Retina (tissue), 1 donor: ENCODE results near the gene PCDHA11.
"Not testable (repeated sequence)": the region's sequence is repeated elsewhere in the genome, so short reads cannot be mapped to it uniquely, and the experiment has no call there.

Experiments used
- DNase-seq: peaks from one replicate; pipeline ENCODE4 v3.0.0-alpha.2; 2016

The PCDHA11 gene

DNA sequence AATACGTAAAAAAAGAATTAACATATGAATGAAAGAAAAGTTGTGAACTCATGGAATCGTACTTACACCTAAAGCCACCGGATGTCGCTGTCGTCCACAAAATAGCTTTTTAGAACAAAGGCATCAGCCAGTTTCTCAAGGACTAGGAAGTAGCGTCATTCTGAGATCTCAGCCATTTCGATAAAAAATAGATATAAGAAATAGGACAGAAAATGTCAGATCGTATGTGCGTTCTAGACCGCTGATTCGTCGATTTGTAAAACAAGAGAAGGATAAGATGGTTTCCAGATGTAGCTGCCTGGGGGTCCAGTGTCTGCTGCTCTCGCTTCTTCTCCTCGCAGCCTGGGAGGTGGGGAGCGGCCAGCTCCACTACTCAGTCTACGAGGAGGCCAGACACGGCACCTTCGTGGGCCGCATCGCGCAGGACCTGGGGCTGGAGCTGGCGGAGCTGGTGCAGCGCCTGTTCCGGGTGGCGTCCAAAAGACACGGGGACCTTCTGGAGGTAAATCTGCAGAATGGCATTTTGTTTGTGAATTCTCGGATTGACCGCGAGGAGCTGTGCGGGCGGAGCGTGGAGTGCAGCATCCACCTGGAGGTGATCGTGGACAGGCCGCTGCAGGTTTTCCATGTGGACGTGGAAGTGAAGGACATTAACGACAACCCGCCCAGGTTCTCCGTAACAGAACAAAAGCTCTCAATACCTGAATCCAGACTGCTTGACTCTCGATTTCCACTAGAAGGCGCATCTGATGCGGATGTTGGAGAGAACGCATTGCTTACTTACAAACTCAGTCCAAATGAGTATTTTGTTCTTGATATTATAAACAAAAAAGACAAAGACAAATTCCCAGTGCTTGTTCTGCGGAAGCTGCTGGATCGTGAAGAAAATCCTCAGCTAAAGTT lies 12.7 kb upstream of the PCDHA11 start, which contains the start of gene PCDHA10:
Gene PCDHA10, plus strand, starts transcription at position 126 of the 903 bp plus-strand sequence. Its CDS starts 152 bp downstream, at position 278.
- DNase-seq = peak; percentile 32

DNA sequence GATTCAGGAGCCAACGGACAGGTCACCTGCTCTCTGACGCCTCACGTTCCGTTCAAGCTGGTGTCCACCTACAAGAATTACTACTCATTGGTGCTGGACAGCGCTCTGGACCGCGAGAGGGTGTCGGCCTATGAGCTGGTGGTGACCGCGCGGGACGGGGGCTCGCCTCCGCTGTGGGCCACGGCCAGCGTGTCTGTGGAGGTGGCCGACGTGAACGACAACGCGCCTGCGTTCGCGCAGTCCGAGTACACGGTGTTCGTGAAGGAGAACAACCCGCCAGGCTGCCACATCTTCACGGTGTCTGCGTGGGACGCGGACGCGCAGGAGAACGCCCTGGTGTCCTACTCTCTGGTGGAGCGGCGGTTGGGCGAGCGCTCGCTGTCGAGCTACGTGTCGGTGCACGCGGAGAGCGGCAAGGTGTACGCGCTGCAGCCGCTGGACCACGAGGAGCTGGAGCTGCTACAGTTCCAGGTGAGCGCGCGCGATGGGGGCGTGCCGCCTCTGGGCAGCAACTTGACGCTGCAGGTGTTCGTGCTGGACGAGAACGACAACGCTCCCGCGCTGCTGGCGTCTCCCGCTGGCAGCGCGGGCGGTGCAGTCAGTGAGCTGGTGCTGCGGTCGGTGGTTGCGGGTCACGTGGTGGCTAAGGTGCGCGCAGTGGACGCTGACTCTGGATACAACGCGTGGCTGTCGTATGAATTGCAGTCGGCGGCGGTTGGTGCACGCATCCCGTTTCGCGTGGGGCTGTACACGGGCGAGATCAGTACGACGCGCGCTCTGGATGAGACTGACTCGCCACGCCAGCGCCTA lies 11.4 kb upstream of the PCDHA11 start:
- DNase-seq = no peak

DNA sequence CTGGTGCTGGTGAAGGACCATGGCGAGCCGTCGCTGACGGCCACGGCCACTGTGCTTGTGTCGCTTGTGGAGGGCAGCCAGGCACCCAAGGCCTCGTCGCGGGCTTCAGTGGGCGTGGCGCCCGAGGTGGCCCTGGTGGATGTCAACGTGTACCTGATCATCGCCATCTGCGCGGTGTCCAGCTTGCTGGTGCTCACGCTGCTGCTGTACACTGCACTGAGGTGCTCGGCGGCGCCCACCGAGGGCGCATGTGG lies 10.8 kb upstream of the PCDHA11 start:
- DNase-seq = no peak

DNA sequence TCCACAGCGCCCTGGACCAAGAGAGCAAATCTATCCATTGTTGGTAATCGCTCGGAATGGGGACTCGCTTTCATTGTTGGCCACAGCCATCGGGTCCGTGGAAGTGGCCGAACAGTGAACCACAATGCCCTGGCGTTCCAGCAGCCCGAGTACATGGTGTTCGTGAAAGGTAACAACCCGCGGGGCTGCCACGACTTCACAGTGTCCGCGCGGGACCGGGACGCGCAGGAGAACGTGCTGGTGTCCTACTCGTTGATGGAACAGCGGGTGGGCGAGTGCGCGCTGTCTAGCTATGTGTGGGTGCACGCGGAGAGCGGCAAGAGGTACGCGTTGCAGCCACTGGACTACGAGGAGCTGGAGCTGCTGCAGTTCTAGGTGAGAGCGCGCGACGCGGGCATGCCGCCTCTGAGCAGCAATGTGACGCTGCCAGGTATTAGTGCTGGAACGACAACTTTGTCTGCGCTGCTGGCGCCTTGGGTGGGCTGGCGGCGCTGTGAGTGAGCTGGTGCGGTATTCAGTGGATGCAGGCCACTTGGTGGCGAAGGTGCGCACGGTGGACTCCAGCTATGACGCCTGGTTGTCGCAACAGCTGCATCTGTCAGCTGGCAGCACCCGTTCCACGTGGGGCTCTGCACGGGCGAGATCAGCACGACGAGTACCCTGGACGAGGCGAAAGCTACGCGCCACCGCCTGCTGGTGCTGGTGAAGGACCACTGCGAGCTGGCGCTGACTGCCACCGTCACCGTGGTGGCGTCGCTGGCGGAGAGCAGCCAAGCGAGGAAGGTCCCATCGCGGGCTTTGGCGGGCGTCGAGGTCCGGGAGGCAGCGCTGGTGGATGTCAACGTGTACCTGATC lies 6.1 kb upstream of the PCDHA11 start:
- DNase-seq = no peak

DNA sequence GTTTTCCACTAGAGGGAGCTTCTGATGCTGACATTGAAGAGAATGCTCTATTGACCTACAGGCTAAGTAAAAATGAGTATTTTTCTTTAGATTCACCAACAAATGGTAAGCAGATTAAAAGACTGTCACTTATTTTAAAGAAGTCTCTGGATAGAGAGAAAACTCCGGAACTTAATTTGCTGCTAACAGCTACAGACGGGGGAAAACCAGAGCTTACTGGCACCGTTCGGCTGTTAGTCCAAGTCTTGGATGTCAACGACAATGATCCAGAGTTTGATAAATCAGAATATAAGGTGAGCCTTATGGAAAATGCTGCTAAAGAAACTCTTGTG lies 764 bp downstream of the PCDHA11 start:
- no peak for DNase-seq

DNA sequence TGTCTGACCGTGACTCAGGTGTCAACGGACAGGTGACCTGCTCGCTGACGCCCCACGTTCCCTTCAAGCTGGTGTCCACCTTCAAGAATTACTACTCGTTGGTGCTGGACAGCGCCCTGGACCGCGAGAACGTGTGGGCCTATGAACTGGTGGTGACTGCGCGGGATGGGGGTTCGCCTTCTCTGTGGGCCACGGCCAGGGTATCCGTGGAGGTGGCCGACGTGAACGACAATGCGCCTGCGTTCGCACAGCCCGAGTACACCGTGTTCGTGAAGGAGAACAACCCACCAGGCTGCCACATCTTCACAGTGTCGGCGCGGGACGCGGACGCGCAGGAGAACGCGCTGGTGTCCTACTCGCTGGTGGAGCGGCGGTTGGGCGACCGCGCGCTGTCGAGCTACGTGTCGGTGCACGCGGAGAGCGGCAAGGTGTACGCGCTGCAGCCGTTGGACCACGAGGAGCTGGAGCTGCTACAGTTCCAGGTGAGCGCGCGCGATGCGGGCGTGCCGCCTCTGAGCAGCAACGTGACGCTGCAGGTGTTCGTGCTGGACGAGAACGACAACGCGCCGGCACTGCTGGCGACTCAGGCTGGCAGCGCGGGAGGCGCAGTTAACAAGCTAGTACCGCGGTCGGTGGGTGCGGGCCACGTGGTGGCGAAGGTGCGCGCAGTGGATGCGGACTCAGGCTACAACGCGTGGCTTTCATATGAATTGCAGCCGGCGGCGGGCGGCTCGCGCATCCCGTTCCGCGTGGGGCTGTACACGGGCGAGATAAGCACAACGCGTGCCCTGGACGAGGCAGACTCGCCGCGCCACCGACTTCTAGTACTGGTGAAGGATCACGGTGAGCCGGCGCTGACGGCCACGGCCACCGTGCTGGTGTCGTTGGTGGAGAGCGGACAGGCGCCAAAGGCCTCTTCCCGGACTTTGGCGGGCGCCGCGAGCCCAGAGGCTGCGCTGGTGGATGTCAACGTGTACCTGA lies 1.8 kb downstream of the PCDHA11 start:
- DNase-seq = no peak

DNA sequence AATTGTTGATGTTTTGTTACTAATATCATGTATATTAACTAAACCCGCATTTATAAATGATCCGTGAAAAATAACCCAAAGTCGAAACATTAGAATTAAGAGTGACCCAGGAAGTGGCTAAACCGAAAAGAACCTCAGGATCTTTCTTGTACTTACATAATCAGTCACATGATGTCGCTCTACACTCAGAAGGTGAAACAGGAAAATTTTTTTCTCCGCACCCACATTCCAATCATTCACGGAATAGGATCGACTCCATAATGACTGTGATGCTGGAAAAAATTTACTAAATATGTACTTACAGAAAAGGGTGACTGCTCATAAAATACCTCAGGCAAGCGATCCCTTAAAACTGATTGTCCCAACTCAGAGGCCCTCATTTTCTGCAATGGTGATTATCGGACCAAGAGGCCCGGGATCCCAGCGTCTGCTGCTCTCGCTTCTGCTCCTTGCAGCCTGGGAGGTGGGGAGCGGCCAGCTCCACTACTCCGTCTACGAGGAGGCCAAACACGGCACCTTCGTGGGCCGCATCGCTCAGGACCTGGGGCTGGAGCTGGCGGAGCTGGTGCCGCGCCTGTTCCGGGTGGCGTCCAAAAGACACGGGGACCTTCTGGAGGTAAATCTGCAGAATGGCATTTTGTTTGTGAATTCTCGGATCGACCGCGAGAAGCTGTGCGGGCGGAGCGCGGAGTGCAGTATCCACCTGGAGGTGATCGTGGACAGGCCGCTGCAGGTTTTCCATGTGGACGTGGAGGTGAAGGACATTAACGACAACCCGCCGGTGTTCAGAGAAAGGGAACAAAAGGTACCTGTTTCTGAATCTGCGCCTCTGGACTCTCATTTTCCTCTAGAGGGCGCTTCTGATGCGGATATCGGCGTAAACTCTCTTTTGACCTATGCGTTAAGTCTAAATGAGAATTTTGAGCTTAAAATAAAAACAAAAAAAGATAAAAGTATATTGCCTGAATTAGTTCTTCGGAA lies 6.6 kb downstream of the PCDHA11 start, which contains the start of gene PCDHA12:
Gene PCDHA12, plus strand, starts transcription at position 224 of the 981 bp plus-strand sequence. Its CDS starts 165 bp downstream, at position 389.
- DNase-seq = no peak

DNA sequence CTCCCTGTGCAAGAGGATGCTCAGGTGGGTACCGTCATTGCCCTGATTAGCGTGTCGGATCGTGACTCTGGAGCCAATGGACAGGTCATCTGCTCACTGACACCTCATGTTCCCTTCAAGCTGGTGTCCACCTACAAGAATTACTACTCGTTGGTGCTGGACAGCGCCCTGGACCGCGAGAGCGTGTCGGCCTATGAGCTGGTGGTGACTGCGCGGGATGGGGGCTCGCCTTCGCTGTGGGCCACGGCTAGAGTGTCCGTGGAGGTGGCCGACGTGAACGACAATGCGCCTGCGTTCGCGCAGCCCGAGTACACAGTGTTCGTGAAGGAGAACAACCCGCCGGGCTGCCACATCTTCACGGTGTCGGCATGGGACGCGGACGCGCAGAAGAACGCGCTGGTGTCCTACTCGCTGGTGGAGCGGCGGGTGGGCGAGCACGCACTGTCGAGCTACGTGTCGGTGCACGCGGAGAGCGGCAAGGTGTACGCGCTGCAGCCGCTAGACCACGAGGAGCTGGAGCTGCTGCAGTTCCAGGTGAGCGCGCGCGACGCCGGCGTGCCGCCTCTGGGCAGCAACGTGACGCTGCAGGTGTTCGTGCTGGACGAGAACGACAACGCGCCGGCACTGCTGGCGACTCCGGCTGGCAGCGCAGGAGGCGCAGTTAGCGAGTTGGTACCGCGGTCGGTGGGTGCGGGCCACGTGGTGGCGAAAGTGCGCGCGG lies 7.9 kb downstream of the PCDHA11 start:
- DNase-seq = not testable (repeated sequence)

DNA sequence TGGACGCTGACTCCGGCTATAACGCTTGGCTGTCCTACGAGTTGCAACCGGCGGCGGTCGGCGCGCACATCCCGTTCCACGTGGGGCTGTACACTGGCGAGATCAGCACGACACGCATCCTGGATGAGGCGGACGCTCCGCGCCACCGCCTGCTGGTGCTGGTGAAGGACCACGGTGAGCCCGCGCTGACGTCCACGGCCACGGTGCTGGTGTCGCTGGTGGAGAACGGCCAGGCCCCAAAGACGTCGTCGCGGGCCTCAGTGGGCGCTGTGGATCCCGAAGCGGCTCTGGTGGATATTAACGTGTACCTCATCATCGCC lies 8.5 kb downstream of the PCDHA11 start:
- no peak for DNase-seq

DNA sequence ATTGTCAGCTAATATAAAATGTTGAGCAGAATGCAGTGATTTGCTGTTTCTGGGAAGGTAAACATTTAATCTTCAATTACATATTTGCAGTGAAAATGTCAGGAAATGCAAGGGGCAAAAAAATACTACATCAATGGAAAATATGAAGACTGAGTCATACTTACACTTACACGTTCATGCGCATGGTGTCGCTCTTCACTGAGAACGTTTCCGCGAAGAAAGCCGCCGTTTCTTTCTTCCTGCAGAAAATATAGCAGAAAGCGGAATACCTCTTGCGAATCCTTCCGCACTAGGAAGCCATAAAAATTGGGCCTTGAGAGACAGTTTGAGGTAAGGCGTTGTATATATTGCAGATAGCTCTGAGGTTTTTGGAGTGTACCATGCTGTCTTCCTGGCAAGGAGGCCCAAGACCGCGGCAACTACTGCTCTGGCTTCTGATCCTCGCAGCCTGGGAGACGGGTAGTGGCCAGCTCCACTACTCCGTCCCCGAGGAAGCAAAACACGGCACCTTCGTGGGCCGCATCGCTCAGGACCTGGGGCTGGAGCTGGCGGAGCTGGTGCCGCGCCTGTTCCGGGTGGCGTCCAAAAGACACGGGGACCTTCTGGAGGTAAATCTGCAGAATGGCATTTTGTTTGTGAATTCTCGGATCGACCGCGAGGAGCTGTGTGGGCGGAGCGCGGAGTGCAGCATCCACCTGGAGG lies 13.3 kb downstream of the PCDHA11 start, which contains the start of gene PCDHA13:
Gene PCDHA13, plus strand, starts transcription at position 236 of the 702 bp plus-strand sequence. Its CDS starts 145 bp downstream, at position 381.
- peak; percentile 45 for DNase-seq

DNA sequence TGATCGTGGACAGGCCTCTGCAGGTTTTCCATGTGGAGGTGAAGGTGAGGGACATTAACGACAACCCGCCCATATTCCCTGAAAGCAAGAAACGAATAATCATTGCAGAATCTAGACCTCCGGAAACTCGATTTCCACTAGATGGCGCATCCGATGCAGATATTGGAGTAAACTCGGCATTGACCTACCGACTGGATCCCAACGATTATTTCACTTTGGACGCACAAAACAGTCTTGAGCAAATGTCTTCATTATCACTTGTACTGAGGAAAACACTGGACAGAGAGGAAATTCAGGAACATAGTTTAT lies 13.8 kb downstream of the PCDHA11 start:
- peak; percentile 9 for DNase-seq

DNA sequence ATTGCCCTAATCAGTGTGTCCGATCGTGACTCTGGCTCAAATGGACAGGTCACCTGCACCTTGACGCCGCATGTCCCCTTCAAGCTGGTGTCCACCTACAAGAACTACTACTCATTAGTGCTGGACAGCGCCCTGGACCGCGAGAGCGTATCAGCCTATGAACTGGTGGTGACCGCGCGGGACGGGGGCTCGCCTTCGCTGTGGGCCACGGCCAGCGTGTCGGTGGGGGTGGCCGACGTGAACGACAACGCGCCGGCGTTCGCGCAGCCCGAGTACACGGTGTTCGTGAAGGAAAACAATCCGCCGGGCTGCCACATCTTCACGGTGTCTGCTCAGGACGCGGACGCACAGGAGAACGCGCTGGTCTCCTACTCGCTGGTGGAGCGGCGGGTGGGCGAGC lies 14.6 kb downstream of the PCDHA11 start:
- no peak for DNase-seq

DNA sequence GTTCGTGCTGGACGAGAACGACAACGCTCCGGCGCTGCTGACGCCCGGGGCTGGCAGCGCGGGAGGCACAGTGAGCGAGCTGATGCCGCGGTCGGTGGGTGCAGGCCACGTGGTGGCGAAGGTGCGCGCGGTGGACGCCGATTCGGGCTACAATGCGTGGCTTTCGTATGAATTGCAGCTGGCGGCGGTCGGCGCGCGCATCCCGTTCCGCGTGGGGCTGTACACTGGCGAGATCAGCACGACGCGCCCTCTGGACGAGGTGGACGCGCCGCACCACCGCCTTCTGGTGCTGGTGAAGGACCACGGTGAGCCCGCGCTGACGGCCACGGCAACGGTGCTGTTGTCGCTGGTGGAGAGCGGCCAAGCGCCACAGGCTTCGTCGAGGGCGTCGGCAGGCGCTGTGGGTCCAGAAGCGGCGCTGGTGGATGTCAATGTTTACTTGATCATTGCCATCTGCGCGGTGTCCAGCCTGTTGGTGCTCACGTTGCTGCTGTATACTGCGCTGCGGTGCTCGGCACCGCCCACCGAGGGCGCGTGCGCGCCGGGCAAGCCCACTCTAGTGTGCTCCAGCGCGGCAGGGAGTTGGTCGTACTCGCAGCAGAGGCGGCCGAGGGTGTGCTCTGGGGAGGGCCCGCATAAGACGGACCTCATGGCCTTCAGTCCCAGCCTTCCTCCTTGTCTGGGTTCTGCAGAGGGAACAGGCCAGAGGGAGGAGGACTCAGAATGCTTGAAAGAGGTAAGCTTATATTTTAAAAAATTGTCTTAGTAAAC lies 15.4 kb downstream of the PCDHA11 start:
- no peak for DNase-seq

DNA sequence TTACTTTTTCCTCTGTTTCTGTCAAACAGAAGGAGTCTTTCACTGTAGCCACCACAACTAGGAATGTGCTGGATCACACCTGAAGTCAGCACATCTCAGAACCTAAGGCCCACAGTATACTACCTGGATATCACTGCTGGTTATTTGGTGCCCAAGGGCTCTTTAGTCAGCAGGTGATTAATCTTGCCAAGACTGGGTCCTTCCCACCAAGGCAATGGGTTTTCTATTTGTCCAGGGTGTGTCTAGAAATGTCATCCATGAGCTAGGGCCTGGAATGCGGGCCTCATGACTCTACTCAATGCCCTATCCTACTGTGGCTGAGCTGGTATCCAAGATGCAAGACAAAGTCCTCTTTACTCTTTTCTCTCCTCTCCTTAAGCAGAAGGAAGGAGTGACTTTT lies 47.6 kb downstream of the PCDHA11 start:
- DNase-seq = no peak
